AG10803 (cell line): Measurements from ENCODE around the gene ARIH1.
"Not testable (repeated sequence)": the region's sequence is repeated elsewhere in the genome, so short reads cannot be mapped to it uniquely, and the experiment has no call there.

Experiments
- DNase-seq: peaks from one replicate; pipeline ENCODE4 v3.0.0; 2010; ENCODE audit warnings: low read depth
- H3K4me3 ChIP-seq: 2 replicates; pipeline ENCODE4 v1.5.1; 2011; ENCODE audit warnings: mild to moderate bottlenecking, low read length, control low read depth
- CTCF ChIP-seq: conservative IDR thresholded peaks from 2 replicates; pipeline ENCODE4 v1.5.1; 2011; ENCODE audit warnings: mild to moderate bottlenecking, low read length, control low read depth, inconsistent platforms

Gene ARIH1

GRCh38 chr15:72616491-72617210 lies 142.5 kb downstream of the ARIH1 start:
- no peak for TF ChIP-seq CTCF
- DNase-seq: no peak

DNA sequence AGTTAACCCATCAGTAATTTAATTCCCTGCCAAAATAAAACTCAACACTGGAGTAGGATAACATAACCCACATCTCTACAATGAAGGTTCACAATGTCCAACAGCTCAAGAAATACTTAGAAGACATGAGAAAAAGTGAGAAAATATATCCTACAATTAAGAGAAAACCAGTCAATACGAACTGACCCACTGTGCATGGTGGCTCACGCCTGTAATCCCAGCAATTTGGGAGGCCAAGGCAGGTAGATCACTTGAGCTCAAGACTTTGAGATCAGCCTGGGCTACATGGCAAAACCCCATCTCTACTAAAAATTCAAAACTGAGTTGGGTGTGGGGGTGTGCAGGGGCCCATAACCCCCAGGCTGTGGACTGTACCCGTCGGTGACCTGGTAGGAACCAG lies 149.7 kb downstream of the ARIH1 start:
- DNase-seq, H3K4me3 ChIP-seq: not testable (repeated sequence)

More at GRCh38 chr15:72616491-72617210, 142.5 kb downstream of the ARIH1 start:
- H3K4me3 ChIP-seq: no peak overlapping the region

DNA sequence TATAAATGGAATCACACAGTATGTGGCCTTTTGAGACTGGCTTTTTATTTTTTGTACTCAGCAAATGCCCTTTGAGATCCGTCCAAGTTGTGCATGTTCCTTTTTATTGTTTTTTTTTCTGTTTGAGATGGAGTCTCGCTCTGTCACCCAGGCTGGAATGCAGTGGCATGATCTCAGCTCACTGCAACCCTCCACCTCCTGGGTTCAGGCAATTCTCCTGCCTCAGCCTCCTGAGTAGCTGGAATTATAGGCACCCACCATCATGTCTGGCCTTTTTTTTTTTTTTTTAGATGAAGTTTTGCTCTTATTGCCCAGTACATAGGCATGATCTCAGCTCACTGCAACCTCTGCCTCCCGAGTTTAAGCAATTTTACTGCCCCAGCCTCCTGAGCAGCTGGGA lies 152.0 kb downstream of the ARIH1 start:
- not testable (repeated sequence) for DNase-seq, H3K4me3 ChIP-seq

DNA sequence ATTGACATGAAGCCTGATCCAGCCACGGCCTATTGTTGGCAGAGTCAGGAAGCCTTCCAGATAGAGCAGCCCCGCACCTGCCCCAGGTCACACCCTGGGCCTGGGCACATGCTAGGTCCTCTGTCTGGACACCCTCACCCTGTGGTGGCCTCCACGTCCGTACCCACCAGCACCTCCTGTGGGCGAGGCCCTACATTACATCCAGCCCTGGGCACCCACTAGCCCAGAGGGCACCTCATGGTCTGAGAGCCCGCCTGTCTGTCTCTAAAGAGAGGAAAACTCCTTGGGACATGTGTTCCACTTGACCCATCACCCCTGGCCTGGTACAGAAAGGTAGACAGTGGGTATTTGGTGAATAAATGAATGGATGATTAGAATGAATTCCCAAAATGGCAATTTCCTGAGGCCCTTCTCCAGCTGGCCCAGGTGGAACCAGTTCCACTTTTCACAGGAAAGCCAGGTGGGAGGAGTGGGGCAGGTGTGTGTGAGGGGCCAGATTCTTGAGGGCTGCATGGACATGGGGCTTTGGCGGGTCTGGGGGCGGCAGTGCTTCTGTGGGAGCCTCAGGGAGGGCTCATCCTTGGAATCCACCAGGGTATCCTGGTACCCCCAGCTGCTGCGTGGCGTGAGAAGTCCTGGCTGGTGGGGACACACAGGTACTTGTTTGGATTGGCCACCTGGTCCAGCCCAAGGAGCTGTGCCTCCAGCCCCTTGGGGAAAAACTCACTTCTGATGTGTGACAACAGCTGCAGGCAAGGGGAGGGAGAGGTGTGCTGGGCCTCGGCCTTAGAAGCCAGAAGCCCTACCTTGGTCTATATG lies 154.3 kb downstream of the ARIH1 start:
- not testable (repeated sequence) for DNase-seq, H3K4me3 ChIP-seq
- TF ChIP-seq CTCF: peak; percentile 4; the same call in 1 of the 2 replicates

DNA sequence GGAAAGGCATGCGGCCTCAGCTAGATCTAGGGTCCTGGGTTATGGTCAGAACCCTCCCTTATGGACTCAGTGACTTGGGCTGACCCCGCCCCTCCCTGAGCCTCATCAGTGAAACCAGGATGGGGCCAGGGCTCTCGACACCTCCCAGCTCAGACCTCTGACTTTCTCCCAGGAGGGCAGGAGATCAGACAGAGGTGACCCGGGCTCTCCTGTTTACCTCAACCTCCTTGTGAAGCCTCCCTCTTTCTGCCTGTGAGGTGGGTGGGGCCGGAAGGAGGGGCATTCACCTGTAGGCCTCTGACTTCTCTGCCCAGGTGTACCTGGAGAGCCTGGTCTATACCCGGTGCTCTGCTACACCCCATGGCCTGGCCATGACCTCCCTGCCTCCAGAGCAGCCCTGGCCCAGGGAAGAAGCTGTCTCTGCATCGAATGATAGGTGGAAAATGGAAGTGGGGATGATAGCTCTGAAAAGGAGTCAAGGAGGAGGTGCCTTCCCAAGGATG lies 155.0 kb downstream of the ARIH1 start:
- DNase-seq, H3K4me3 ChIP-seq: not testable (repeated sequence)

DNA sequence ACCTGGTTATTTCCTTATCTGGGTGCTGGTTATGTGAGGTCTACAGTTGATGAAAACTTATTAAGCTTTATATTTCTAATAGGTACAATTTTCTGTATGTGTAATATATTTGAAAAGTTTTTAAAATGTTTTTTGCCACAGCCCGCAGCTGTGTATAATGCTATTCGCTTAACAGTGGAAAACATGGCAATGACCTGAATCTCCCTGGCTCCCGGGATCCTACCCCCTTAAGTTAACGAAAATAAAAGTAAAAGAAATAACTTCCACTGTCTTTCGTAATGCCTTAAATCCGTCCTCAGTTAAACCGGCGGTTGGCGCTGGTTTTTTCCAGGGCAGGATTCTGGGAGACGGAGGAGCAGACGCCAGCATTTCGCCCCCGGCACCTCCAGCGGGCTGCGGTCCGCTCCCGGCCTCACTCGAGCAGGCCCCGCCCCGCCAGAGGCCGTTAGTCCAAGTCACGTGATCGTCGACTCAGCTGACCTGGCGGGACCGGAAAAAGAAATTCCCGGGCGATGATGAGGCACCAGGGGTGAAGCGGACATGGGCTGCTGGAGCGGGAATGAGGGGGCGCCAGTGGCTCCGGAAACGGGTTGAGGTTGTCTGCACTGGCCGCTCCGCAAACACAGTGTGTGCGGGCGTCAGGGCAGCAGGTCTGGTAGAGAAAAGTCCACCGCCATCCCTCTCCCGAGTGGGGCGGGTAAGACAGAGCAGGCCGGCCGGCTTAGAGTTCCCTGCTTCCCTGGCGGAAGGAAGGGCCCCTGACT lies 162.6 kb downstream of the ARIH1 start:
- peak; percentile 76 for DNase-seq
- peak overlapping the region; percentile 44 for H3K4me3 ChIP-seq

DNA sequence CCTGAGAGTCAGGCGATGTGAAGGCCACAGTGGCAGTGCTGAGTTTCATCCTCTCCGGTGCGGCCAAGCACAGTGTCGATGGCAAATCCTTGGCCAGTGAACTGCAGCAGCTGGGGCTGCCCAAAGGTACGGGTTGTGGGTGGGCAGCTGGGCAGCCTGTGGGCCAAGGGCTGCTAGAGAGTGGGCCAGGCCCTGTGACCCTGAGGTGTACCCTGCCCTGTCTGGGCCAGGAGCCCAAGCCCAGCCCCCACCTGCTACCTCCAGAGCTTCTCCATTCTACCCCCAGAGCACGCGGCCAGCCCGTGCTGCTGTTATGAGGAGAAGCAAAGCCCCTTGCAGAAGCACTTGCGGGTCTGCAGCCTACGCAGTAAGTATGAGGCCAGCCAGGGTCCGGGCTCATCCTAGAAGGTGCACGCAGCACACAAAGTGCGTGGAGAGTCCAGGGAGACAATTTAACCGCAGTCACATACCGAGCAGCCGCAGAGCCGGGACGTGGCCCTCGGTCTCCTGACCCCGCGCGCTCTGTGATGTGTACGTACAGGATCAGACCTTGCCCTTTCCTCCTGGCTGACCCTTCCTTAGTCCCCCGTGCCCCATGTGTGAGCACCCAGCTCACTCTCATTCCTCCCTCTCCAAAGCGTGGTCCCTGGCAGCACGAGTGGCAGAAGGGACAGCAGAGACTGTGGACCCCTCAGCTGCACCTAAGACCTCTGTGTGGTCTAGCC lies 165.8 kb downstream of the ARIH1 start:
- not testable (repeated sequence) for DNase-seq

GRCh38 chr15:72642271-72642670 lies 168.1 kb downstream of the ARIH1 start:
- DNase-seq: not testable (repeated sequence)

More for the DNA sequence above, 165.8 kb downstream of the ARIH1 start:
- H3K4me3 ChIP-seq: not testable (repeated sequence)

DNA sequence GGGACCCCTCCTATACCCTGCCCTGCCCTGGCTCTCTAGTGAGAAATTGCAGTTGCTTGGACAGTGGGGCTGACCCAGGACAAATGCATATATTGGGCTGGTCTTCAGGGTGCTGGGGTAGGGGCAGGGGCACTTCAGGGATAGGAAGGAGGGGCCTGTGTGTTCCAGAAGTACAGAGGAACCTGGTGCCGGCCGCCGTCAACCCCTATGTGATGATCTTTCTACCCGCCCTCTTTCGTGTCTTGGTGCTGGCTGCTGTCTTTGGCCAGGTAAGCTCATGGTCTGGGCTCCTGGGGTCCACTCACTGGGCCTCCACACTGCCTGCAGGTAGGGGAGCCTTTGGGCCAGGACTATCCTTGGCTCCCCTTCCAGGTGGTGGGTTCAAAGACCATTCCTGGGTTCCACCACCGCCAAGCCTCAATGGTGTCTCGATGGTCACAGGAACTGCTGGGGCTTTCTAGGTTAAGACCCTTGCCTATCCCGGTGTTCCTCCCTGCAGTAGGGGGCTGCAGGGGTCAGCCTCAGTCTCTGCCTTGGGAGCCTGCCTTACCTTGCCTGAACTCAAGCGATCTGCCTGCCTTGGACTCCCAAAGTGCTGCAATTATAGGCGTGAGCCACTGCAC lies 174.6 kb downstream of the ARIH1 start:
- not testable (repeated sequence) for H3K4me3 ChIP-seq, DNase-seq

More at GRCh38 chr15:72642271-72642670, 168.1 kb downstream of the ARIH1 start:
- not testable (repeated sequence) for H3K4me3 ChIP-seq
